IMR-90 (cell line): ENCODE results near the gene APLN. TPM values are rescaled to one million over a fixed set of nuclear protein-coding genes. Genes with fewer than 3 reads are reported as not detected.

Source experiments
- ATAC-seq: fragments of 200-7000 bp; cut with Tn5 transposase; 2 replicates; pipeline ENCODE4 v1.9.1; 2020; ENCODE audit warnings: low read depth, mild to moderate bottlenecking, moderate library complexity
- BruUV-seq: library from RNA; stranded (reverse); fragments of 400-500 nt; replicated peaks from 2 replicates; lab custom pipeline; 2021; lab: Mats Ljungman, UMichigan
- CTCF ChIA-PET: fragments of 300-600 bp; formaldehyde crosslinking; extraction: SDS; loops from one replicate; lab custom pipeline; 2021; ENCODE audit warnings: antibody characterized with exemption; lab: Yijun Ruan, JAX
- POLR2A ChIA-PET: fragments of 300-600 bp; sonication (Branson Sonifier 250); formaldehyde crosslinking; loops from one replicate; lab custom pipeline; 2022; ENCODE audit warnings: antibody characterized with exemption; ENCODE audit not compliant: unreplicated experiment; lab: Charles Lee
- DNase-seq: peaks from one replicate; pipeline ENCODE4 v3.0.0; 2013
- H2AFZ ChIP-seq: replicated peaks from 2 replicates; pipeline ENCODE3; 2013; ENCODE audit warnings: low read length, mild to moderate bottlenecking; ENCODE audit not compliant: poor library complexity
- H2AK5ac ChIP-seq: 2 replicates; pipeline ENCODE4 v1.6.1; 2013; ENCODE audit warnings: low read depth, low read length, inconsistent platforms
- H2AK9ac ChIP-seq: replicated peaks from 2 replicates; pipeline ENCODE3; 2013; ENCODE audit warnings: mild to moderate bottlenecking, low read depth, low read length, moderate library complexity; ENCODE audit not compliant: poor library complexity
- H2BK120ac ChIP-seq: 2 replicates; pipeline ENCODE4 v1.6.1; 2013; ENCODE audit warnings: low read depth, low read length, inconsistent platforms
- H2BK15ac ChIP-seq: 3 replicates; pipeline ENCODE4 v1.6.1; 2013; ENCODE audit warnings: low read depth, low read length, inconsistent platforms
- H2BK20ac ChIP-seq: 2 replicates; pipeline ENCODE4 v1.6.1; 2013; ENCODE audit warnings: low read depth, mild to moderate bottlenecking, inconsistent platforms, low read length, moderate library complexity
- H2BK5ac ChIP-seq: 2 replicates; pipeline ENCODE4 v1.6.1; 2013; ENCODE audit warnings: mild to moderate bottlenecking, low read depth, low read length, inconsistent platforms; ENCODE audit not compliant: poor library complexity, severe bottlenecking
- H3K14ac ChIP-seq: replicated peaks from 2 replicates; pipeline ENCODE4 v1.6.1; 2013; ENCODE audit warnings: low read depth, low read length, inconsistent platforms
- H3K18ac ChIP-seq: 2 replicates; pipeline ENCODE4 v1.6.1; 2013; ENCODE audit warnings: low read depth, low read length, control low read depth
- H3K23ac ChIP-seq: 2 replicates; pipeline ENCODE4 v1.6.1; 2013; ENCODE audit warnings: low read depth, low read length, inconsistent platforms
- H3K27ac ChIP-seq: 2 replicates; pipeline ENCODE4 v1.5.1; 2013; ENCODE audit warnings: mild to moderate bottlenecking, control low read depth, low read length; ENCODE audit not compliant: insufficient read depth
- H3K27me3 ChIP-seq: 2 replicates; pipeline ENCODE4 v1.6.1; 2013; ENCODE audit warnings: low read length; ENCODE audit not compliant: control insufficient read depth, insufficient read depth
- H3K36me3 ChIP-seq: 2 replicates; pipeline ENCODE4 v1.6.1; 2013; ENCODE audit warnings: low read length, mixed read lengths; ENCODE audit not compliant: control insufficient read depth, insufficient read depth
- H3K4ac ChIP-seq: 2 replicates; pipeline ENCODE4 v1.6.1; 2013; ENCODE audit warnings: low read depth, low read length, inconsistent platforms
- H3K4me1 ChIP-seq: 2 replicates; pipeline ENCODE4 v1.6.1; 2013; ENCODE audit warnings: low read length, mixed read lengths; ENCODE audit not compliant: control insufficient read depth, insufficient read depth
- H3K4me2 ChIP-seq: 2 replicates; pipeline ENCODE4 v1.6.1; 2013; ENCODE audit warnings: low read depth, mild to moderate bottlenecking, control low read depth, low read length, moderate library complexity
- H3K4me3 ChIP-seq: 2 replicates; pipeline ENCODE4 v1.5.1; 2013; ENCODE audit warnings: low read depth, mild to moderate bottlenecking, control low read depth, low read length, moderate library complexity; ENCODE audit not compliant: insufficient read depth
- H3K56ac ChIP-seq: 2 replicates; pipeline ENCODE4 v1.6.1; 2013; ENCODE audit warnings: low read length, inconsistent platforms; ENCODE audit not compliant: insufficient read depth; ENCODE audit errors: extremely low read depth
- H3K79me1 ChIP-seq, 2 experiments: 2 replicates each; pipeline ENCODE4 v1.6.1; 2013; ENCODE audit warnings: low read length in 2 of 2, inconsistent platforms in 1 of 2, low read depth in 1 of 2
- H3K9ac ChIP-seq: 2 replicates; pipeline ENCODE4 v1.6.1; 2013; ENCODE audit warnings: low read depth, low read length, control low read depth
- H3K9me1 ChIP-seq: 2 replicates; pipeline ENCODE4 v1.6.1; 2013; ENCODE audit warnings: low read length, inconsistent platforms; ENCODE audit not compliant: insufficient read depth
- H3K9me3 ChIP-seq: 2 replicates; pipeline ENCODE4 v1.6.1; 2013; ENCODE audit warnings: low read length; ENCODE audit not compliant: control insufficient read depth, insufficient read depth
- H4K20me1 ChIP-seq: 2 replicates; pipeline ENCODE4 v1.6.1; 2013; ENCODE audit warnings: low read length, inconsistent platforms; ENCODE audit not compliant: insufficient read depth
- H4K5ac ChIP-seq: 2 replicates; pipeline ENCODE4 v1.6.1; 2013; ENCODE audit warnings: mild to moderate bottlenecking, low read depth, low read length, control low read depth
- H4K8ac ChIP-seq, 2 experiments: 2 replicates each; pipeline ENCODE4 v1.6.1; 2013; ENCODE audit warnings: low read depth in 2 of 2, low read length in 2 of 2, control low read depth in 1 of 2, inconsistent platforms in 1 of 2
- H4K91ac ChIP-seq: 2 replicates; pipeline ENCODE4 v1.6.1; 2013; ENCODE audit warnings: low read depth, low read length, inconsistent platforms; ENCODE audit not compliant: insufficient read depth
- CTCF ChIP-seq: conservative IDR thresholded peaks from 2 replicates; pipeline ENCODE4 v1.5.1; 2012; ENCODE audit warnings: mild to moderate bottlenecking, low read depth, low read length, improper control_type of control experiment
- FOS ChIP-seq: fragments of 150-350 bp; IDR thresholded peaks from 2 replicates; pipeline ENCODE4 v1.6.1; 2016; ENCODE audit warnings: low read depth, low read length
- MXI1 ChIP-seq: IDR thresholded peaks from 2 replicates; pipeline ENCODE4 v1.6.1; 2012; ENCODE audit warnings: low read depth, mild to moderate bottlenecking, low read length, moderate library complexity, borderline replicate concordance
- SMC3 ChIP-seq: fragments of 150-350 bp; IDR thresholded peaks from 2 replicates; pipeline ENCODE4 v1.6.1; 2016; ENCODE audit warnings: low read depth, mild to moderate bottlenecking, antibody characterized with exemption, low read length, moderate library complexity
- WGBS, 2 experiments: methylation state at CpG; one replicate each; pipeline versions ENCODE4 v1.1.5 to v1.1.7; 2013; ENCODE audit warnings: missing lambda C conversion rate in 2 of 2; ENCODE audit not compliant: insufficient read length in 1 of 2; ENCODE audit errors: extremely low coverage in 2 of 2; 5-methylcytosine and 5-hydroxymethylcytosine counted together
- dilution Hi-C: fragments of 300-500 bp; cut with HindIII; formaldehyde crosslinking; loops from one replicate; pipeline ENCODE4 v1.14.3; 2018; ENCODE audit warnings: low sequenced_read_pairs; ENCODE audit not compliant: unreplicated experiment
- in situ Hi-C: fragments of 300-500 bp; cut with MboI; formaldehyde crosslinking; loops from 3 replicates; pipeline ENCODE4 v1.14.3; 2019; ENCODE audit warnings: low sequenced_read_pairs, inconsistent platforms, mixed read lengths
- intact Hi-C: fragments of 100-400 bp; cut with micrococcal nuclease; formaldehyde crosslinking; loops from 2 replicates; pipeline ENCODE4 v1.10.0; 2022
- polyA plus RNA-seq, 3 experiments: library from polyadenylated mRNA; depleted of rRNA; stranded (reverse); fragments of >200 nt; gene quantifications; 2 replicates each; pipeline ENCODE4 v1.2.3, GENCODE V29; 2012; ENCODE audit warnings: low replicate concordance in 1 of 3
- total RNA-seq: library from RNA; depleted of rRNA; stranded (reverse); fragments of >200 nt; gene quantifications from 2 replicates; pipeline ENCODE4 v1.2.3, GENCODE V29; 2012

Gene APLN
- total and polyA plus RNA-seq, 2 of the 4 experiments (the other 2 are of a cell fraction) = 0.18 to 0.72 TPM

GRCh38 chrX:129665916-129666644 is 11.3 kb upstream of the APLN start:
- Histone ChIP-seq H2BK15ac (peak overlapping the region; percentile 66; the same call in 2 of the 3 replicates), H3K4me2 (peak overlapping the region; percentile 49), H2AK9ac (no peak overlapping the region), H4K8ac (peak overlapping the region; percentile 21 to 94; a peak in 3 of 4 replicates), H3K36me3 (no peaks in the 10 kb centered on the region), H4K20me1 (no peaks in the 10 kb centered on the region), H3K9ac (no peak overlapping the region), H3K4ac (peak overlapping the region; percentile 90), H3K79me1 (no peaks in the 10 kb centered on the region), H2AFZ (peak overlapping the region; percentile 80), H3K4me1 (peaks cover 5% of the 10 kb centered on the region), H3K27me3 (no peaks in the 10 kb centered on the region), H3K9me3 (no peaks in the 10 kb centered on the region), H3K18ac (peak overlapping the region; percentile 74), H4K91ac (peak overlapping the region; percentile 92), H3K4me3 (no peak overlapping the region), H3K27ac (peak overlapping the region; percentile 78), H2AK5ac (0 out of 2 replicates have a peak overlapping the region, but pooled peaks have one; percentile 6), H2BK20ac (peak overlapping the region; percentile 99), H2BK5ac (peak overlapping the region; percentile 92), H4K5ac (no peak overlapping the region; the same call in 1 of the 2 replicates), H3K56ac (peak overlapping the region; percentile 94), H3K14ac (peak overlapping the region; percentile 88), H3K9me1 (no peaks in the 10 kb centered on the region), H2BK120ac (peak overlapping the region; percentile 99), H3K23ac (peak overlapping the region; percentile 95)
- 0% methylated on average over 1 of the region's 7 CpGs; no CpG with 5 or more reads in 1 of the 2 experiments for WGBS, 2 experiments
- TF ChIP-seq MXI1 = no peak
- TF ChIP-seq FOS = 0 out of 2 replicates have a peak, but pooled peaks have one; percentile 35
- no peak for TF ChIP-seq CTCF
- TF ChIP-seq SMC3 = no peak
- in situ Hi-C loops (no loop called here), intact Hi-C loops (no loop called here), dilution Hi-C loops (no loop called here)
- ChIA-PET POLR2A (interaction anchor here (0.5 kb wide), 1 partner anchor 15 kb away, joined by 3 read pairs; no protein-coding TSS in a partner anchor), CTCF (no interaction called here)
- BruUV-seq = no TSS peak
- peak; percentile 75 for DNase-seq
- peak; percentile 96 for ATAC-seq
